ENCODE measurements around the gene CTRB1.
"Not testable (repeated sequence)": the region's sequence is repeated elsewhere in the genome, so short reads cannot be mapped to it uniquely, and the experiment has no call there.

The CTRB1 gene

DNA sequence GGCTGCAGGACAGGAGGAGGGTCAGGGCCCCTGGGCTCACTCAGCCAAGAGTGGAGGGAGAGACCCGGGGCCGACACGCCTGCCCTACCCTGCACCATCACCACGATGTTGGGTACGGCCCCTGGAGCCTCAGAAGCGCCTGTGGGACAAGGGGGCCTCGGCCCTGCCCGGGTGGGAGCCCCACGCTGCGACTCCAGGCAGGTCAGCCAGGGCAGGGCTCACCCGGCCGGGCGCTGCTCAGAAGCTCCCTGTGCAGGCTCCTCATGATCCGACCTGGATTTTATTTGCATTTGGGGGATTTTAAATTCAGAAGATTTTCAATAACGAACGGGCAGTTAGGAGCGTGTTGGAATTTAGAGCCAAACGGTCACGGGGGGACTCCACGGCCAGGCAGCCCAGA, 13.9 kb upstream of the CTRB1 start:
- not testable (repeated sequence) for DNase-seq

DNA sequence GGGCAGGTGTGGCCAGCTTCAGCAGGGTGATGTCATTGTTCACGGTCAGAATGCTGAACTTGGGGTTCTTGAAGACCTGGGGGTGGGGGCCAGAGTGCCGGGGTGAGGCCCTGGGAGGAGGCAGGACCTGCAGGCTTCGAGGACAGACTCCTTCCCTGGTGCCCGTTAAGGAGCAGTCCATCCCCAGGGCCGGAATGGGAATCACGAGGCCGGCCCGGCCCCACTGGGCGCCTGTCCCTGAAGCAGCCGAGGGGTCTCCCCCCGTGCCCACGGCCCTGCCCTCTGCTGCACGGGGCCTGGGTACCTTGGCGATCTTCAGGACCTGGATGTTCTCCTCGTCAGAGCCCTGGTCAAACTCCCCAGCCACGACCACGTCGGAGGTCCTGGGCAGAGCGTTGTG, 13.3 kb upstream of the CTRB1 start:
- not testable (repeated sequence) for DNase-seq

DNA sequence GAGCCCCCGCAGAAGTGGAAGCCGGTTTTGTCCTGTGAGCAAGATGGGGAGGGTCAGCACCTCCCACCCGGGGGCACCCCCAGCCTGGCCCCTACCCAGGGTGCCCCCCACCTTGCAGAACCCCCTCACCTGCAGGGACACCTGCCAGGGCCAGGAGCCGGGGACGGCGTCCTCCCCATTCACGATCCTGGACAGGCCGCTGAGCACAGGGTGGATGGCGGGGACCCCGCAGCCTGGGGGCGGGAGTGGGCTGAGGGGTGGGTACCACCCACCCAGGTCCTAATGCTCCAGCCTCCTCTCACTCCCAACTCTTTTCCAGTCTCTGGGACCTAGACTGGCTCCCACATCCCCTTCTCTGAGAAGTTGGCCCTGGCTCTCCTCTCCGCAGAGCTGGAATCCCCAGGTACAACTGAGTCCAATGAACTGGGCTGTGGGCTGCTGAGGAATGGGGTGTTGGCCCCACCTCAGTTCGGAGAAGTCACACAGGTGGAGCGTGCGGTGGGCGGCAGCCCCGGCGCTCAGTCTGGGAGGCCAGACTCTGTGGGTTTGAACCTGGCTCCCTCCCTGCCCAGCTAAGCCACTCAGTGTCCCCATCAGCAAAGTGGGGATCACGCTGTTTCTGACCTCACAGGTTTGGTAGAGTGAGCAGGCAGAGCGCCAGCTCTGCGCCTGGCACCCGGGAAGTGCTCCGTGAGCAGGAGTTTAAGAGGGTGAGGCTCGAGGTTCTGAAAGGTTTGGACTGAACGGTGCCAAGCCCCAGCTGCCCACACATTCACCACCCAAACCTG, 12.6 kb upstream of the CTRB1 start:
- DNase-seq = not testable (repeated sequence)

DNA sequence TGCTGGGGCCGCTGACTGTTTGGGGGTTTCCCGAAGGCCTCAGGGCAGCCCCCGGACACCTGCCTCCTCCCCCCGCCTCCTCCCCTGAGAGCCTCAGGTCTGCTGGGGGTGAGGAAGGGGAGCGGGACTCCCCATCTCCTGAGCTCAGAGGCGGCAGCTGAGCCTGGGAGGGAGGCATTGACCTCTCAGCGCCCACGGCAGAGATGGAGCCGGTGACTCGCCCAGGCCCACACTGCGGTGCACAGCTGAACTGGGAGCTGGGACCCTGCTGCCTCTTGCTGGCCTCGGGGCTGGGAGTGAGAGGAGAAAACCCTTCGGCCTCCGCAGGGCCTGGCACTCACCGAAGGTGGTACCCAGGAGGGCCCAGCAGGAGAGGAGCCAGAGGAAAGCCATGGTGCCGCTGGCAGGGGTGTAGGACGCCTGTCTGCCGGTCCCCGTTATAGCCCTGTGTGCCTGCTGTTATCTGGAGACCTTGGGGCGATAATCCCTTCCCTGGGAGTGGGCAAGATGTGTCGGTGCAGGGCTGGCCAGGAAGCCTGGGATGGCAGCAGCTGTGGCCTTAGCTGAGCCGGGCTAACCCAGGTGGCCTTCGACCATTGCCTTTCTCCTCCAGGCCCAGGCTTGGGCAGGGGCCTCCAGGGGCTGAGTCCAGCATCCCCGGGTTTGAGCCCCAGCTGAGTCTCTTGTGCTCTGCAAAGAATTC, 11.9 kb upstream of the CTRB1 start, which contains the start of gene CTRB2:
TSS of gene CTRB2 (minus strand) at position 413 of the 703 bp plus-strand sequence. CDS start at position 393, 20 bp downstream.
- DNase-seq = no peak

DNA sequence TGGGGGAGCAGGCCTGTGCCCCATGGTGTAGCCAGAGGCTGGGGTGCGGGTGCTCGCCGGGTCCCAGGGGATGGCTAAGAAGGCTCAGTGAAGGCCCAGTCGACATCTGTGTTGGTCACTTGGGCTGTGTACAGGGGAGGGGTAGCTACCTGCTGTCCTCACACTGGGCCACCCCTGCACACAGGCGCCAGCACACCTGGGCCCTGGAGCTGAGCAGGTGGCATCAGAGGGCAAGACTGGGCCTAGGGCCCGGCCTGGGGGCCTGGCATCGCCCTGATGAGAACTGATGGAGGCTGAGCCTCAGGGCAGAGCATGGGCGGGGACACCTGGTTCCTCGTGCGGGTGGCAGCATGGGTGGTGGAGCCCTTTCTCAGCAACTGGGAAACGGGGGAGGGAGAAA, 11.0 kb upstream of the CTRB1 start:
- DNase-seq = no peak

DNA sequence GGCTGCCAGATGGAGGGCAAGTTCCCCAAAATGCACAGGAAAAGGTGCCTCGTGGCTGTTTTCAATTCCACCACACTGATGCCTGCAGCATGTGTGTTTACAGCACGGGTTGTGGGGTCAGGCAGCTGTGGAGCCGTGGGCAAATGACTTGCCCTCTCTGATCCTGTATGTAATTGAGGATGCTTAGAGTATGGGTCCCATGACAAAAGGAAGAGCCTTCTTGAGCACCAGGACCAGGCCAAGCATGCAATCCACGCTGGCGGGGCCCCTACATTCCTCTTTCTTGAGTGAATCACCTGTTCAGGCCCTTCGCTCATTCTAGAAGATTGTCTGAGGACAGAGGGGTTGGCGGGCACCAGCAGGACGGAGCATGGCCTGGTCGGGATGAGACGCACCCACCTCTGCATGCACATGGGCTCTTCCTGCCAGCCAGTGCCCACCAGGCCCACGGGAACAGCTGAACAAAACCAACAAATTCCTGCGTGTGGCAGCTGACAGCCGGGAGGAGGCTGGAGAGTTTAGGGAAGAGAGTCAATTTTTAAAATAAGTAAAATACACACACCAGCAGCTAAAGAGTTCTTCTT, 10.5 kb upstream of the CTRB1 start:
- no peak for DNase-seq

DNA sequence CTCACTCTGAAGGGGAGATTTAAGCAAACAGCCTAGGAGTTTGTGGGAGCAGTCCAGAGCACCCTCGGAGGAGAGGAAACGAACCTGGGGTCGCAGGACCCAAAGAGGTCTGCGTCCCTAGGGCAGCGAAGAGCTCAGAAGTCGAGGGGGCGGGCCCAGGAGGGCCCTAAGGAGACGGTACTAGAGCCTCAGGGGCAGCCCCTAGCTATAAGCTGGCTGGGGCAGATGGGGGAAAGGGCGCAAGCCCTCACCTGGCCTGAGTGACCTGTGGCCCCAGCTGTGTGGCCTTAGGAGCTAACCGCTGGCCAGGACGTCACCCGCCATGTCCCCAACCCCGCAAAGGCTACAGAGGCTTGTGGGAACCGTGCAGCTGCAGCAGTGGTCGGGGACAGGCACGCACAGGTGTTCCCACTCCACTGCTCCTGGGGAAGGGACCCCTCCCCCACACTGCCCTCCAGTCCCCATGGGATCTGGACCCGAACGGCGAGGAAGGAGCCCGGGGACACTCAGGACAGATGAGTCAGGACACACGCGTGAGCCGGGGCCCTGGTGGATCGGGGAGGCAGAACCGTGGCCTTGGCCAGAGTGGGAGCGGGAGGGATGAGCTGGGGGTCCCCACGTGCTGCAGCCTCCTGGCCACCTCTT, 9.8 kb upstream of the CTRB1 start:
- DNase-seq = no peak

DNA sequence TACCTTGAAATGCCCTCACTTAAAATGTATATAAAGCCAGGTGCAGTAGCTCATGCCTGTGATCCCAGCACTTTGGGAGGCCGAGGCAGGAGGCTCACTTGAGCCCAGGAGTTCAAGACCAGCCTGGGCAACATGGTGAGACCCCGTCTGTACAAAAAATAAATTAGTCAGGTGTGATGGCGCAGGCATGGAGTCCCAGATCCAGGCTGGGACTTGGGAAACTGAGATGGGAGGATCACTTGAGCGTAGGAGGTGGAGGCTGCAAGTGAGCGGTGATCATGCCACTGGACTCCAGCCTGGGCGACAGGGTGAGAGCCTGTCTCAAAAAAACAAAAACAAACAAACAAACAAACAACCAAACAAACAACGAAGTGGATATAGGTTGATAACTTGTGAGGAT, 9.3 kb upstream of the CTRB1 start:
- not testable (repeated sequence) for DNase-seq

DNA sequence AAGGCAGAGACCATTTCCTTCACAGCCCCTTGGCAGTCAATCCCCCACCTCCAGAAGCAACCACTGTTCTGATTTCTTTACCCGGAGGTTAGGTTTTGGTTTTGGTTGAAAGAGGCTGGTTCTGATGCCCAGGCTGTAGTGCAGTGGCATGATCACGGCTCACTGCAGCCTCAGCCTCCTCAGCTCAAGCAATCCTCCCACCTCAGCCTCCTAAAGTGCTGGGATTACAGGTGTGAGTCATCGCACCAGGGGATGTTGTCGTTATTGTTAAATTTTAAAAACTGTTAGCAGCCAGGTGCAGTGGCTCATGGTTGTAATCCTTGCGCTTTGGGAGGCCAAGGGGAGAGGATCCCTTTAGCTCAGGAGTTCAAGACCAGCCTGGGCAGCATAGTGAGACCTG, 8.8 kb upstream of the CTRB1 start:
- DNase-seq = no peak

DNA sequence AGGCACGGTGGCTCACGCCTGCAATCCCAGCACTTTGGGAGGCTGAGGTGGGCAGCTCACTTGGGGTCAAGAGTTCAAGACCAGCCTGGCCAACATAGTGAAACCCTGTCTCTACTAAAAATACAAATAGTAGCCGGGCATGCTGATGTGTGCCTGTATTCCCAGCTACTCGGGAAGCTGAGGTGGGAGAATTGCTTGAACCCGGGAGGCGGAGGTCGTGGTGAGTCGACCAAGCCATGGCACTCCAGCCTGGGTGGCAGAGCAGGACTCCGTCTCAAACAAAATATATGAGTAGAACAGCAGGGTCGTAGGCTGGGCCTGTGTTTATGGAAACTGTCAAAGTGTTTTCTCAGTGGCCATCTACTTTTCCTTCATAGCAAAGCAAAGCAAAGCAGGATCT, 7.5 kb upstream of the CTRB1 start:
- not testable (repeated sequence) for DNase-seq

DNA sequence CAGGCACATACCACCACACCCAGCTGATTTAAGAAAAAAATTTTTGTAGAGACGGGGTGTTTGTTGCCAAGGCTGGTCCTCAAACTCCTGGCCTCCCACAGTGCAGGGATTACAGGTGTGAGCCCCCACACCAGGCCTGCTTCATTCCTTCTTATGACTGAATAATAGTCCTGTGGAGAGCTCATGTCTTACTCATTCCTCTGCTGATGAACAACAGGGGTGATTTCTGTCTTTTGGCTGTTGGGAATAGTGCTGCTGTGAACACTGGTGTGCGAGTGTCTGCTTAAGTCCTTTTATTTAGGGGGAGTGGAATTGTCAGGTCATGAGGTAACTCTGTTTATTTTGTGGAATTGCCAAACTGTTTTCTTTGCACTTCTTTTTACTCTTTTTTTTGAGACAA, 2.7 kb upstream of the CTRB1 start:
- no peak for DNase-seq

DNA sequence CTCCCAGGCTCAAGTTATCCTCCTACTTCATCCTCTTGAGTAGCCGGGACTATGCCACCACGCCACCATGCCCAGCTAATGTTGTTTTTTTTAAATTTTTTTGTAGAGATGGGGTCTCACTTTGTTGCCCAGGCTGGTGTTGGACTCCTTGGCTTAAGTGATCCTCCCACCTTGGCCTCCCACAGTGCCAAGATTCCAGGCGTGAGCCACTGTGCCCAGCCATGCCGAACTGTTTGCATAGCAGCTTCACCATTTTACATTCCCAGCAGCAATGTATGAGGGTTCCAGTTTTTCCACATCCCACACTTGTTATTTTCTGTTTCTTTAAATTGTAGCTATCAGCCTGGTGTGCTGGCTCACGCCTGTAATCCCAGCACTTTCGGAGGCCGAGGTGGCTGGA, 2.2 kb upstream of the CTRB1 start:
- DNase-seq = no peak

DNA sequence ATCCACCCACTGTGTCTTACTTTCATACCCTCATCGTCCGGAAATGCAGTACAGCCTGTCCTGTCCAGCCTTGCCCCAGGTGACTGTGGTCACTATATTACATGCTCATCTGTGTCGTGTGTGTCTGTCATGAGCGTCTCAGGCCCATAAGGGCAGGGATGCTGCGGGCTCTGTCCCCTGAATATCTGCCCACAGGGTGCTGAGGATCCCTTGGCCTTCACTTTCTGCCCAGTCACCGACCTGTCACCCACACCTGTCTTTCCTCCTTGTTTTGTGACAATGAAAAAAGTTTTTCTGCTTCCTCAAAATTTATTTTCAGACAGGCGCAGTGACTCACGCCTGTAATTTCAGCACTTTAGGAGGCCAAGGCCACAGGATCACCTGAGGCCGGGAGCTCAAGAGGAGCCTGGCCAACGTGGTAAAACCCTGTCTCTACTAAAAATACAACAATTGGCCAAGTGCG, 1.4 kb upstream of the CTRB1 start:
- no peak for DNase-seq

DNA sequence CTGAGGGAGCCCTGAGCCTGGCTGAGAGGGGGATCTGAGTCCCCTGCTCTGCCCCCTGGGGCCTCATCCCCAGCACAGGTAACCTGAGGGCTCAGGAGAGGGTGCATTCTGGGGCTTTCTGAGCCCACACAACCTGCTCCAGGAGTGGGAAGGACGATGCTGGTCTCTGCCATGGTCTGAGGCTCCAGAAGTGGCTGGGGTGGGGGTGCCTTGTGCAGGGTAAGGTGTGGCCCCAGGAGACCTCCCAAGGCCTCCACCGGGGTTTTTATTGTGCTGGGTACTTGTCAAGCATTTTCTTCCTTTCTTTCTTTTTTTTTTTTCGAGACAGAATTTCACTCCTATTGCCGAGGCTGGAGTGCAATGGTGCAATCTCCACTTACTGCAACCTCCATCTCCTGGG, 300 bp downstream of the CTRB1 start:
- DNase-seq = no peak

DNA sequence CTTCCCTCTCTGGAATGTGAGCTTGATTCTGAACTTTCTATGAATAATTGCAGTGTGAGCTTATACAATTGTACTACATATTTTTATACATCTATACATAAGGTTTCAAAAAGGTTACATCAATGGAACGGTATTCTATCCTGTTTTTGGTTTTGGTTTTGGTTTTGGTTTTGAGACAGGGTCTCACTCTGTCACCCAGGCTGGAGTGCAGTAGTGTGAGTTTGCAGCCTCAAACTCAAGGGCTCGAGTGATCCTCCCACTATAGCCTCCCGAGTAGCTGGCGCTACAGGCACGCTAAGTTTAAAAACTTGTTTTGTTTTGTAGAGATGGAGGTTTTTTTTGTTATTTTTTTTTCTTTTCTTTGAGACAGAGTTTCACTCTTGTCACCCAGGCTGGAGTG, 1.1 kb downstream of the CTRB1 start:
- no peak for DNase-seq

DNA sequence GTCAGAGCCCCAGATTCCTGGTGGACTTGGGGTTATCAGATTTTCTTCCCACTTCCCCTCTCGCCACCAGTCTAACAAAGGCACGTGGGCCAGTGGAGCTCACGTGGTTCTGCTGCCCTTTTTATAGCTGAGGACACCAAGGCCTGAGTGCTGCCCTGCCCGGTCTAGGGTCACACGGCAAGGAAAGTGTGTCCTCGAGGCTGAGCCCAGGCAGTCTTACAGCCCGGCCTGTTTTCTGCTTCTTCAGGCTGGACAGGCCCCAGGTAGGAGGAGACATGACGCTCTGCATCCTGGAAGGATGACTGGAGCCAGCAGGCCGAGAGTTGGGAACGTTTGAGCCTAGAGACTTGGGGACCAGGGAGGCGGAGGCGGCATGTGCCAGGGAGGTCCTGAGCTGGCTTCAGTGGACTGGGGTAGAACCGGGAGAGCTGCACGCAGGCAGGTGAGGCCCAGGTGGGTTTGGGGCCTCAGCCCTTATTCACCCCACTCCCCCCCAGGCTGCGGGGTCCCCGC, 3.5 kb downstream of the CTRB1 start:
- DNase-seq = no peak

DNA sequence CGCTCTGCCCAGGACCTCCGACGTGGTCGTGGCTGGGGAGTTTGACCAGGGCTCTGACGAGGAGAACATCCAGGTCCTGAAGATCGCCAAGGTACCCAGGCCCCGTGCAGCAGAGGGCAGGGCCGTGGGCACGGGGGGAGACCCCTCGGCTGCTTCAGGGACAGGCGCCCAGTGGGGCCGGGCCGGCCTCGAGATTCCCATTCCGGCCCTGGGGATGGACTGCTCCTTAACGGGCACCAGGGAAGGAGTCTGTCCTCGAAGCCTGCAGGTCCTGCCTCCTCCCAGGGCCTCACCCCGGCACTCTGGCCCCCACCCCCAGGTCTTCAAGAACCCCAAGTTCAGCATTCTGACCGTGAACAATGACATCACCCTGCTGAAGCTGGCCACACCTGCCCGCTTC, 4.3 kb downstream of the CTRB1 start:
- DNase-seq = not testable (repeated sequence)

DNA sequence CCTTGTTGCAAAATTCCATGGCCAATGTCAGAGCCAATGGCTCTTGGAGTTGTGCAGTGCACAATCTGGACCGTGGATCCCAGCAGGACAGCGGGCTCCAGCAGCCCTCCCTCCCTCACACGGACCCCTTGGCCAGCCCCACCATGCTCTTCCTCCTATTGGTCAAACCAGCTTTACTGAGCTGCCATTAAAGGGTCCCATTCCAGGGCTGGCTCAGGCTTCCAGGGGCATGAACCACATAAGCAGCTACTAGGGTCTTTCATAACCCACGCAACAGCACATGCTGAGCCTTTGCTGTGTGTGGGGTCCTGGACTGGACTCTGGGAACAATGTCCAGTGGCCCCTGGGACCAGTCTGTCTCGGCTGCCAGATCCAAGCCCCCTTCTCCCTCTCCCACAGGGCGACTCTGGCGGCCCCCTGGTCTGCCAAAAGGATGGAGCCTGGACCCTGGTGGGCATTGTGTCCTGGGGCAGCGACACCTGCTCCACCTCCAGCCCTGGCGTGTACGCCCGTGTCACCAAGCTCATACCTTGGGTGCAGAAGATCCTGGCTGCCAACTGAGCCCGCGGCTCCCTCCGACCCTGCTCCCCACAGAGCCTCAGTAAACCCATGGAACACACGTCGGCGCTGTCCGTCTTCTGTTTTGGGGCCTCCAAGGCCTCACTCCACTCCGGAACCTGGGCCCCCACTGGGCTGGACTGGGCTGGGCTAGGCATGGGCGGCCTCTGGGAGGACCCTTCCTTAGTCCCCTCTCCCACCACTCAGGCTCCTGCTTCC, 5.7 kb downstream of the CTRB1 start:
- no peak for DNase-seq

DNA sequence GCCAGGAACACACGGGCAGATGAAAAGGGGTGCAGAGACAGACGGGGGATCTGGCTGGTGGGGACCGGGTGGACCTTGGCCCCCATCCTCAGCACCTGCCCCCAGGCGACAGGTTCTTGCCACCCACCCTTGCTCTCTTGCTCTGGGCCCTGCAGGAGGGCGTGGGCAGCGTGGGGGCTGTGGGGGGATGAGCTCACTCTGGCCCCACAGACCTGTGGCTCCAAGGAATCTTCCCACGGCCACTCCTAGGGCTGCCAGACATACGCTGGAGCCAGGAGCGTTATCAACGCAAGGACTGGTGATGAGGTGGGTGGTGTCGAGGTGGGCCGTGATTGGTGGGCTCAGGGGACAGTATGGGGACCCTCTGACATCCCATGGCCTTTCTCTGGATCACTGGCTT, 6.3 kb downstream of the CTRB1 start:
- DNase-seq = no peak

DNA sequence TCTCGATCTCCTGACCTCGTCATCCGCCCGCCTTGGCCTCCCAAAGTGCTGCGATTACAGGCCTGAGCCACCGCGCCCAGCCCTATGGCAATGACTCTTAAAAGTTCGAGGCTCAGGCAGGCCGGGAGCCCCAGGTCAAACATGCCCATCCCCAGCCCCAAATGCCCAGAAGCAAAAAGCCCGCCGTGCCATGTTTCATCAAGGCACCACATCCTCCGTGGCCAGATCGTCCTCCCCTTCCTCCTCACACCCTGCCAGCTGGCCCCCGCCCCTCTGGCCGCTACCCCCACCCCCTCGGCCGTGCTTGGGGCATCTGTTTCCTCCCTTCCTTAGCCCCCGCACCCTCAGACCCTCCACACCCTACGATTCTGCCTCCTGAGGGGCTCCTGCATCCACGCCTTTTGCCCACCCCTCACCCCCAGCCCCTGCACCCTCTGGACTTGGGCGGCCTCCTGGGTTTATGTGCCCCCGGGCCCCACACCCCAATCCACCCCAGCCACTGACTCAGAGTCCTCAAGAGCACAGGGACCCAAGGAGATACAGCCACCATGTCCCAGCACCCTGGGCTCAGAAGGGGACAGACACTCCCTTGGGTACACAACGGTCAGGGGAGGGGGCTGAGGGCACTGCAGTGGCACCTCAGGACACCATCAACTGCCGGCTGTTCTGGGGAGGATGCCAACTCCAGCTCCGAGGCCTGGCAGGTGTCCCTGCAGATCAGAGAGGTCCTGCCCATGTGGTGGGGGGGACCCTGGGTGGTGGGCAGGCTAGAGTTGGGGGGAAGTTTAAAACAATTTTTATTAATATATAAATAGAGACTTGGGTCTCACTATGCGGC, 7.1 kb downstream of the CTRB1 start:
- no peak for DNase-seq

DNA sequence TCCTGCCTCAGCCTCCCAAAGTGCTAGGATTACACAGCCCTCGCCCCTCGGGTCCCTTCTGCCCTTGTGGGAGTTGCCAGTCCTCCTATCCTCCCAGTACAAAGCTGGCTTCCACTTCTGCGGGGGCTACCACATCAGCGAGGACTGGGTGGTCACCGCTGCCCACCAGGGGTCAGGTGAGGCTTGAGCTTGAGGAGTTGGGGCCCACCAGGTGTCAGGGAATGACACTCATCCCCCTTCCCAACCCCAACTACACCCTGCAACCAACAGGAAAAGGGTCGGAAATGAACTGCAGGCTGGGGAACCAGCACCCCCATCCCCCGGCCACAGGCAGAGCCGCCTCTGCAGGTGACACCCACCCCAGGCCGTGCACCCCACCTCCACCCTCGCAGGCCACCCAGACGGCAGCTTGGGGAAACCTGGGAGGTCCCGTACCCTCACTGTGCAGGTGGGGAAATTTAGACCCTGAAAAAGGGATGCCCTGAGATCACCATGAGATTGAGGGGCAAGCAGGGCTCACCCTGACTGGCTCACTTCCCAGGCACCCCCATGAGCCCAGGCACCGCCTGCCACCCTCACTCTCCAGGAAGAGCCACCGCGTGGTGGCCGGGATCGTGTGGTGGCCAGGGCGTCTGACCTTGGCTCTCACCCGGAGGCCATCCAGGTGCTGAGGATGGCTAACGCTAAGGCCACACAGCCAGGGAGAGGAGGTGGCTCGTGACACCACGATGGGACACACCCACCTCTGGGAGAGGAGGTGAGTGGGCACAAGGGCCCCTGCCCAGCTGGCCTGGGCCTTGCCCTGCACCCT, 8.0 kb downstream of the CTRB1 start:
- DNase-seq = no peak

All from SHP77 treated with DMSO at 0.1 percent for 48 hours (cell line).